ENCODE results near the gene FAM163A.

GRCh38 chr1:179831225-179831624 is 88.1 kb downstream of the FAM163A start:
- TF ChIP-seq, protein P1, sequence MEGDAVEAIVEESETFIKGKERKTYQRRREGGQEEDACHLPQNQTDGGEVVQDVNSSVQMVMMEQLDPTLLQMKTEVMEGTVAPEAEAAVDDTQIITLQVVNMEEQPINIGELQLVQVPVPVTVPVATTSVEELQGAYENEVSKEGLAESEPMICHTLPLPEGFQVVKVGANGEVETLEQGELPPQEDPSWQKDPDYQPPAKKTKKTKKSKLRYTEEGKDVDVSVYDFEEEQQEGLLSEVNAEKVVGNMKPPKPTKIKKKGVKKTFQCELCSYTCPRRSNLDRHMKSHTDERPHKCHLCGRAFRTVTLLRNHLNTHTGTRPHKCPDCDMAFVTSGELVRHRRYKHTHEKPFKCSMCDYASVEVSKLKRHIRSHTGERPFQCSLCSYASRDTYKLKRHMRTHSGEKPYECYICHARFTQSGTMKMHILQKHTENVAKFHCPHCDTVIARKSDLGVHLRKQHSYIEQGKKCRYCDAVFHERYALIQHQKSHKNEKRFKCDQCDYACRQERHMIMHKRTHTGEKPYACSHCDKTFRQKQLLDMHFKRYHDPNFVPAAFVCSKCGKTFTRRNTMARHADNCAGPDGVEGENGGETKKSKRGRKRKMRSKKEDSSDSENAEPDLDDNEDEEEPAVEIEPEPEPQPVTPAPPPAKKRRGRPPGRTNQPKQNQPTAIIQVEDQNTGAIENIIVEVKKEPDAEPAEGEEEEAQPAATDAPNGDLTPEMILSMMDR (conservative IDR thresholded peaks at IDR 0.05 in 1 of 2, IDR thresholded peaks at IDR 0.05 in 1 of 2; ENCODE audit: low read depth in 1 of 2, low read length in 2 of 2) = no peak
- no peak for TF ChIP-seq EZH2 (IDR thresholded peaks at IDR 0.05; ENCODE audit: low read length, missing control alignments)

Measured in fibroblast of lung (primary cell).